ENCODE measurements around the gene SIGLEC14.

GRCh38 chr19:51610576-51610975, 36.0 kb downstream of the SIGLEC14 start:
- TF ChIP-seq CTCF (conservative IDR thresholded peaks at IDR 0.05; ENCODE audit: low read depth in 2 of 2) (no peak), POLR2AphosphoS5 (IDR thresholded peaks at IDR 0.05; ENCODE audit: low read depth) (no peak), EZH2phosphoT487 (IDR thresholded peaks at IDR 0.05; ENCODE audit: unreplicated experiment) (no peak), EZH2 (IDR thresholded peaks at IDR 0.05; ENCODE audit: low read depth, unreplicated experiment) (no peak), STAT1 (IDR thresholded peaks at IDR 0.05; ENCODE audit: unreplicated experiment) (no peak), ZNF114 (CRISPR knock-in tag; IDR thresholded peaks at IDR 0.05) (no peak), JUNB (IDR thresholded peaks at IDR 0.05; ENCODE audit: unreplicated experiment) (no peak), NANOG (IDR thresholded peaks at IDR 0.05; ENCODE audit: borderline replicate concordance) (no peak)
- TF ChIP-seq, protein P1, sequence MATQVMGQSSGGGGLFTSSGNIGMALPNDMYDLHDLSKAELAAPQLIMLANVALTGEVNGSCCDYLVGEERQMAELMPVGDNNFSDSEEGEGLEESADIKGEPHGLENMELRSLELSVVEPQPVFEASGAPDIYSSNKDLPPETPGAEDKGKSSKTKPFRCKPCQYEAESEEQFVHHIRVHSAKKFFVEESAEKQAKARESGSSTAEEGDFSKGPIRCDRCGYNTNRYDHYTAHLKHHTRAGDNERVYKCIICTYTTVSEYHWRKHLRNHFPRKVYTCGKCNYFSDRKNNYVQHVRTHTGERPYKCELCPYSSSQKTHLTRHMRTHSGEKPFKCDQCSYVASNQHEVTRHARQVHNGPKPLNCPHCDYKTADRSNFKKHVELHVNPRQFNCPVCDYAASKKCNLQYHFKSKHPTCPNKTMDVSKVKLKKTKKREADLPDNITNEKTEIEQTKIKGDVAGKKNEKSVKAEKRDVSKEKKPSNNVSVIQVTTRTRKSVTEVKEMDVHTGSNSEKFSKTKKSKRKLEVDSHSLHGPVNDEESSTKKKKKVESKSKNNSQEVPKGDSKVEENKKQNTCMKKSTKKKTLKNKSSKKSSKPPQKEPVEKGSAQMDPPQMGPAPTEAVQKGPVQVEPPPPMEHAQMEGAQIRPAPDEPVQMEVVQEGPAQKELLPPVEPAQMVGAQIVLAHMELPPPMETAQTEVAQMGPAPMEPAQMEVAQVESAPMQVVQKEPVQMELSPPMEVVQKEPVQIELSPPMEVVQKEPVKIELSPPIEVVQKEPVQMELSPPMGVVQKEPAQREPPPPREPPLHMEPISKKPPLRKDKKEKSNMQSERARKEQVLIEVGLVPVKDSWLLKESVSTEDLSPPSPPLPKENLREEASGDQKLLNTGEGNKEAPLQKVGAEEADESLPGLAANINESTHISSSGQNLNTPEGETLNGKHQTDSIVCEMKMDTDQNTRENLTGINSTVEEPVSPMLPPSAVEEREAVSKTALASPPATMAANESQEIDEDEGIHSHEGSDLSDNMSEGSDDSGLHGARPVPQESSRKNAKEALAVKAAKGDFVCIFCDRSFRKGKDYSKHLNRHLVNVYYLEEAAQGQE (IDR thresholded peaks at IDR 0.05; ENCODE audit: unreplicated experiment), result no peak

Data from GM23338 (cell line).